Smooth muscle cell (in vitro differentiated cells): ENCODE data around the gene MFGE8. TPM values are rescaled to one million over a fixed set of nuclear protein-coding genes. Genes with fewer than 3 reads are reported as not detected.
"Not testable (repeated sequence)": the region's sequence is repeated elsewhere in the genome, so short reads cannot be mapped to it uniquely, and the experiment has no call there.

Source experiments
- DNase-seq: peaks from one replicate; lab custom pipeline; 2025; ENCODE audit not compliant: unreplicated experiment; lab: John Stamatoyannopoulos, UW
- H2AFZ ChIP-seq: fragments of 200-600 bp; sonication (generic); 2 replicates; pipeline ENCODE4 v1.6.0; 2016; ENCODE audit warnings: antibody characterized with exemption, low read depth, mild to moderate bottlenecking
- H3F3A ChIP-seq: fragments of 200-600 bp; sonication (generic); 2 replicates; pipeline ENCODE4 v1.6.0; 2017; ENCODE audit warnings: antibody characterized with exemption, low read depth
- H3K27ac ChIP-seq: fragments of 200-600 bp; sonication (generic); 2 replicates; pipeline ENCODE4 v1.5.1; 2016; ENCODE audit warnings: low read depth, mild to moderate bottlenecking
- H3K27me3 ChIP-seq: fragments of 200-600 bp; sonication (generic); 2 replicates; pipeline ENCODE4 v1.6.1; 2016; ENCODE audit warnings: low read depth, mild to moderate bottlenecking
- H3K36me3 ChIP-seq: fragments of 200-600 bp; sonication (generic); 2 replicates; pipeline ENCODE4 v1.5.1; 2016; ENCODE audit warnings: low read depth
- H3K4me1 ChIP-seq: fragments of 200-600 bp; sonication (generic); 2 replicates; pipeline ENCODE4 v1.5.1; 2016; ENCODE audit warnings: low read depth
- H3K4me2 ChIP-seq: fragments of 200-600 bp; sonication (generic); 2 replicates; pipeline ENCODE4 v1.6.0; 2016; ENCODE audit warnings: mild to moderate bottlenecking
- H3K4me3 ChIP-seq: fragments of 200-600 bp; sonication (generic); 2 replicates; pipeline ENCODE4 v1.5.1; 2016; ENCODE audit warnings: mild to moderate bottlenecking
- H3K79me2 ChIP-seq: fragments of 200-600 bp; sonication (generic); 2 replicates; pipeline ENCODE4 v1.6.0; 2016; ENCODE audit warnings: low read depth, mild to moderate bottlenecking
- H3K9ac ChIP-seq: fragments of 200-600 bp; sonication (generic); 2 replicates; pipeline ENCODE4 v1.6.0; 2016; ENCODE audit warnings: low read depth
- H3K9me3 ChIP-seq: fragments of 200-600 bp; sonication (generic); replicated peaks from 2 replicates; pipeline ENCODE4 v1.5.1; 2016; ENCODE audit warnings: low read depth
- H4K20me1 ChIP-seq: fragments of 200-600 bp; sonication (generic); 2 replicates; pipeline ENCODE4 v1.6.0; 2016; ENCODE audit warnings: low read depth
- CTCF ChIP-seq: fragments of 200-600 bp; sonication (generic); IDR thresholded peaks from 2 replicates; pipeline ENCODE4 v1.5.1; 2017; ENCODE audit warnings: borderline replicate concordance, mild to moderate bottlenecking, antibody characterized with exemption; ENCODE audit not compliant: insufficient read depth, poor library complexity, severe bottlenecking
- WGBS: methylation state at CpG from one replicate; pipeline ENCODE4 v1.1.7; 2016; ENCODE audit warnings: low lambda C conversion rate; 5-methylcytosine and 5-hydroxymethylcytosine counted together
- polyA plus RNA-seq: library from polyadenylated mRNA; unstranded; fragments of >200 nt; fragmentation: Nextera tagmentation; extraction: Ambion mirVana; gene quantifications from 2 replicates; pipeline ENCODE4 v1.2.1, GENCODE V29; 2016
- total RNA-seq: library from RNA; depleted of rRNA; stranded (reverse); fragments of >200 nt; gene quantifications from 2 replicates; pipeline ENCODE4 v1.2.3, GENCODE V29; 2014

Gene MFGE8
- total and polyA plus RNA-seq, 2 experiments from 2014 or later: 185 to 237 TPM

GRCh38 chr15:88938802-88939485, 25.8 kb upstream of the MFGE8 start:
- no peak overlapping the region for H2AFZ ChIP-seq
- H3K4me1 ChIP-seq: no peaks in the 10 kb centered on the region
- H3K4me2 ChIP-seq: no peak overlapping the region
- no peaks in the 10 kb centered on the region for H4K20me1 ChIP-seq
- H3K36me3 ChIP-seq: no peaks in the 10 kb centered on the region
- DNase-seq: no peak
- H3F3A ChIP-seq: no peaks in the 10 kb centered on the region
- no peak overlapping the region for H3K4me3 ChIP-seq
- TF ChIP-seq CTCF: no peak
- 85% methylated on average over 15 of the region's 15 CpGs for WGBS
- H3K27ac ChIP-seq: no peak overlapping the region
- no peaks in the 10 kb centered on the region for H3K9me3 ChIP-seq
- no peaks in the 10 kb centered on the region for H3K27me3 ChIP-seq
- no peak overlapping the region for H3K9ac ChIP-seq
- no peaks in the 10 kb centered on the region for H3K79me2 ChIP-seq

DNA sequence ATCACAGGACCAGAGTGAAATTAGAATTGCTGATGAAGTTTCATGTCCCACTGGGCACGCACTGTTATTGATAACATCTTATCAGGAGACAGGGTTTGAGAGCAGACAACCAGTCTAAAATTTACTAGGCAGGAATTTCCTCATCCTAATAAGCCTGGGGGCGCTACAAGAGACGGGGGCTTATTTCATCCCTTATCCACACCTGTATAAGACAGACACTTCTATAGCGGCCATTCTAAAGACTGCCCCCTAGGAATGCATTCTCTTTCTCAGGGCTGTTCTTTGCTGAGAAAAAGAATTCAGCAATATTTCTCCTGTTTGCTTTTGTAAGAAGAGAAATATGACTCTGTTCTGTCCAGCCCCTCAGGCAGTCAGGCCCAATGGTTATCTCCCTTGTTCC, 21.3 kb upstream of the MFGE8 start:
- not testable (repeated sequence) for H3K4me2 ChIP-seq, H3K27ac ChIP-seq, DNase-seq, H3K9ac ChIP-seq, H2AFZ ChIP-seq, H3K4me3 ChIP-seq, H3F3A ChIP-seq, H4K20me1 ChIP-seq, H3K9me3 ChIP-seq, H3K36me3 ChIP-seq, H3K27me3 ChIP-seq, H3K79me2 ChIP-seq, H3K4me1 ChIP-seq
- WGBS: 87% methylated on average over 4 of the region's 4 CpGs

DNA sequence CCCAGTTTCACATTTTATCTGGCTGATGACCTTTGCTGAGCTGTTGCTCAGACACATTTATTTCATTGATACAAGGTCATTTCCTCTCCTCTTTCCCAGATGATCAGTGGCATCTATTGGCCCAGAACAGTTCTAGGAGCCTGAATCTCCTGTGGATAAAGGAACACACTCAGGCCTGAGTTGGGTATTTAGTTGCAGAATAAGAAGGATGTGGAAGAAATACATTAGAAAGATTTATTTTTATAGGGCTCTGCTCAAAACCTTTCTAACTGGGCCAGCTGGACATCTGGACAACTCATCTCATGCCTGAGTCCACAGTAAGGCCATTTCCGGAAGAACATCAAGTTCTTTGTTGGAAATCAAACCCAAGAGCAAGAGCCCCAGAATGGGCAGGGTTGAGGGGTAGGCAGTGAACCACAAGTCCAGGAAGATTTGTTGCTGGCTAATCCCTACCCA, 19.7 kb upstream of the MFGE8 start:
- TF ChIP-seq CTCF: no peak
- Histone ChIP-seq H3K79me2 (no peaks in the 10 kb centered on the region), H3K4me3 (no peak overlapping the region), H3K4me2 (no peak overlapping the region), H3K9ac (no peak overlapping the region), H3K4me1 (no peaks in the 10 kb centered on the region), H3K27ac (no peak overlapping the region), H2AFZ (no peak overlapping the region), H3F3A (no peaks in the 10 kb centered on the region), H3K27me3 (no peaks in the 10 kb centered on the region), H3K36me3 (no peaks in the 10 kb centered on the region), H4K20me1 (no peaks in the 10 kb centered on the region), H3K9me3 (no peaks in the 10 kb centered on the region)
- WGBS: 88% methylated on average over 1 of the region's 1 CpG
- DNase-seq: no peak

DNA sequence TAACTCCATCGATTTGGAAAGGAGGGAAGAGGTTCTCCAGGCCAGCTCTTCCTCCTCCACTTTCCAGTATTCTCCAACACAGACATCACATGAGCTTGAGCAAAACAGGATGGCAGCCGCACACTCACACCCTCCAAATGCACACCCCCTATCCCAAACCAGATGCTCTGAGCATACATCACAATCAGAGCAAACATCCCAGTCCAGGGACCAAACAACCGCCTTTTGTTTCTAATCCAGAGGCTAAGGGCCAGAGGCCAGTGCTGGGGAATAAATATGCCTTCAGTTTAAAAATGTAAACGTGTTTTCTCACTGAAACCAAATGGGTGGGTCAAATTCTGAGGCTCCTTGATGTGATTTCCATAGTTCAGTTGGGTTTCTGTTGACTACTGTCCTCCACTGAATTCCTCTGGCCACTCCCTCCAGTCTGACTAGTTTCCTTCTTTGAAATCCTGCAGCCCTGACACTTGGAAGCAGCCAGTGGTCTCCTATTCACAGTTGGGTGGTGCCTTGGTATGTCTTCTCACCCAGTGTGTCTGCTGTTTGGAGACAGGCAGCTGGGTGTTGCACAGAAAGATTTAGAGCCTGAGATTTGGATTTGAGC, 19.2 kb upstream of the MFGE8 start:
- no peak overlapping the region for H3K27ac ChIP-seq
- H3K36me3 ChIP-seq: no peaks in the 10 kb centered on the region
- no peak for TF ChIP-seq CTCF
- DNase-seq: no peak
- H3F3A ChIP-seq: no peaks in the 10 kb centered on the region
- H3K4me1 ChIP-seq: no peaks in the 10 kb centered on the region
- no peak overlapping the region for H3K4me2 ChIP-seq
- H4K20me1 ChIP-seq: no peaks in the 10 kb centered on the region
- H2AFZ ChIP-seq: no peak overlapping the region
- H3K79me2 ChIP-seq: no peaks in the 10 kb centered on the region
- no peak overlapping the region for H3K9ac ChIP-seq
- 74% methylated on average over 4 of the region's 4 CpGs for WGBS
- H3K4me3 ChIP-seq: no peak overlapping the region
- no peaks in the 10 kb centered on the region for H3K9me3 ChIP-seq
- no peaks in the 10 kb centered on the region for H3K27me3 ChIP-seq
